ENCODE measurements around the gene CARD19.

DNA sequence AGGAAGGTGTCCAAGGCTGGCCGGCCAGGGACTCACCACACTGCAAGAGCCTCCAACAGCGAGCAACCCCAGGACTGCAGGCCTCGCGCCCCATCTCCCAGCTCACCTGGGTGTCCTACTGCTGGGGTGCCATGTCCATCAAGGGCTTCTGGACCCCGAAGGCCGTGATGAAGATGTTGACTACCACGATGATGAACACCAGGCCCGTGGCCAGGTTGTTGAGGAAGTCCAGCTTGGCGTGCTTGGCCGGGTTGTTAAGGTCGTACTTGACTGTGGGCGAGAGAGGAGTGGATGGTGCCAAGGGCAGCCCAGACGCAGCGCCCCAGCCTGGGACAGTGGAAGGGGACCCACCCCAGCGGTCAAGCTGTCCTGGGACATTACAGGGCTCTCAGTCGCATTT lies 28.8 kb downstream of the CARD19 start:
- no peak for TF ChIP-seq POLR2A (IDR thresholded peaks at IDR 0.05)
- TF ChIP-seq, protein P1, sequence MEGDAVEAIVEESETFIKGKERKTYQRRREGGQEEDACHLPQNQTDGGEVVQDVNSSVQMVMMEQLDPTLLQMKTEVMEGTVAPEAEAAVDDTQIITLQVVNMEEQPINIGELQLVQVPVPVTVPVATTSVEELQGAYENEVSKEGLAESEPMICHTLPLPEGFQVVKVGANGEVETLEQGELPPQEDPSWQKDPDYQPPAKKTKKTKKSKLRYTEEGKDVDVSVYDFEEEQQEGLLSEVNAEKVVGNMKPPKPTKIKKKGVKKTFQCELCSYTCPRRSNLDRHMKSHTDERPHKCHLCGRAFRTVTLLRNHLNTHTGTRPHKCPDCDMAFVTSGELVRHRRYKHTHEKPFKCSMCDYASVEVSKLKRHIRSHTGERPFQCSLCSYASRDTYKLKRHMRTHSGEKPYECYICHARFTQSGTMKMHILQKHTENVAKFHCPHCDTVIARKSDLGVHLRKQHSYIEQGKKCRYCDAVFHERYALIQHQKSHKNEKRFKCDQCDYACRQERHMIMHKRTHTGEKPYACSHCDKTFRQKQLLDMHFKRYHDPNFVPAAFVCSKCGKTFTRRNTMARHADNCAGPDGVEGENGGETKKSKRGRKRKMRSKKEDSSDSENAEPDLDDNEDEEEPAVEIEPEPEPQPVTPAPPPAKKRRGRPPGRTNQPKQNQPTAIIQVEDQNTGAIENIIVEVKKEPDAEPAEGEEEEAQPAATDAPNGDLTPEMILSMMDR (IDR thresholded peaks at IDR 0.05) = no peak
